ENCODE data around the gene NAA25. TPM values are rescaled to one million over a fixed set of nuclear protein-coding genes. Genes with fewer than 3 reads are reported as not detected.
"Not testable (repeated sequence)": the region's sequence is repeated elsewhere in the genome, so short reads cannot be mapped to it uniquely, and the experiment has no call there.

Gene NAA25
- total and polyA plus RNA-seq, 2 donors (not counting 3 experiments of a cell fraction or from before 2014, with no cell fraction given) = 5.3 to 25.5 TPM

DNA sequence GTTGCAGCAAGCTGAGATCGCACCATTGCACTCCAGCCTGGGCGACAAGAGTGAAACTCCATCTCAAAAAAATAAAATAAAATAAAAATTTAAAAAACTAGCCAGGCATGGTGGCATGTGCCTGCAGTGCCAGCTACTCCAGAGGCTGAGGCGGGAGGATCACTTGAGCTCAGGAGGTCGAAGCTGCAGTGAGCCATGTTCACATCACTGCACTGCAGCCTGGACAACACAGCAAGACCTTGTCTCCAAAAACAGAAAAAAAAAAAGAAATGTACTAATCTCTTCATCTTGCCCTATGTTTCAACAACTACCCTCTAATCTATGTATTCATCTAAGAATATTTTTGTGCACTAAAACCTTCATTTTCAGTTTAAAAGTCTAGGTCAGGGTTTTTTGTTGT lies 6.5 kb downstream of the NAA25 start:
- H3K27ac ChIP-seq (ENCODE audit: insufficient read depth, low read depth, low read length) = no peak overlapping the region
- no peak for TF ChIP-seq MYC (IDR thresholded peaks at IDR 0.05; ENCODE audit: low read depth, low read length)
- TF ChIP-seq POLR2AphosphoS5 (IDR thresholded peaks at IDR 0.05; ENCODE audit: insufficient read depth, low read depth, low read length) = no peak
- TF ChIP-seq POLR2A (IDR thresholded peaks at IDR 0.05; ENCODE audit: low read depth, low read length) = no peak
- TF ChIP-seq GATA2 (IDR thresholded peaks at IDR 0.05; ENCODE audit: insufficient read depth, insufficient read length, low read depth, low read length) = no peak
- TF ChIP-seq FOS (IDR thresholded peaks at IDR 0.05; ENCODE audit: borderline replicate concordance, insufficient read depth, low read length) = no peak
- no peak for TF ChIP-seq EZH2 (IDR thresholded peaks at IDR 0.05; ENCODE audit: borderline replicate concordance, low read depth, low read length, severe bottlenecking)
- TF ChIP-seq JUN (IDR thresholded peaks at IDR 0.05; ENCODE audit: borderline replicate concordance, insufficient read depth, insufficient read length, low read depth) = no peak
- no peak for TF ChIP-seq MAX (IDR thresholded peaks at IDR 0.05; ENCODE audit: insufficient read depth, insufficient read length)
- TF ChIP-seq, protein P1, sequence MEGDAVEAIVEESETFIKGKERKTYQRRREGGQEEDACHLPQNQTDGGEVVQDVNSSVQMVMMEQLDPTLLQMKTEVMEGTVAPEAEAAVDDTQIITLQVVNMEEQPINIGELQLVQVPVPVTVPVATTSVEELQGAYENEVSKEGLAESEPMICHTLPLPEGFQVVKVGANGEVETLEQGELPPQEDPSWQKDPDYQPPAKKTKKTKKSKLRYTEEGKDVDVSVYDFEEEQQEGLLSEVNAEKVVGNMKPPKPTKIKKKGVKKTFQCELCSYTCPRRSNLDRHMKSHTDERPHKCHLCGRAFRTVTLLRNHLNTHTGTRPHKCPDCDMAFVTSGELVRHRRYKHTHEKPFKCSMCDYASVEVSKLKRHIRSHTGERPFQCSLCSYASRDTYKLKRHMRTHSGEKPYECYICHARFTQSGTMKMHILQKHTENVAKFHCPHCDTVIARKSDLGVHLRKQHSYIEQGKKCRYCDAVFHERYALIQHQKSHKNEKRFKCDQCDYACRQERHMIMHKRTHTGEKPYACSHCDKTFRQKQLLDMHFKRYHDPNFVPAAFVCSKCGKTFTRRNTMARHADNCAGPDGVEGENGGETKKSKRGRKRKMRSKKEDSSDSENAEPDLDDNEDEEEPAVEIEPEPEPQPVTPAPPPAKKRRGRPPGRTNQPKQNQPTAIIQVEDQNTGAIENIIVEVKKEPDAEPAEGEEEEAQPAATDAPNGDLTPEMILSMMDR (IDR thresholded peaks at IDR 0.05; ENCODE audit: extremely low read depth in 1 of 2, insufficient read depth in 1 of 2, low read depth in 1 of 2, low read length in 2 of 2) = no peak
- POLR2A ChIA-PET = no interaction called here

GRCh38 chr12:112100500-112100899 lies 8.1 kb downstream of the NAA25 start:
- FAIRE-seq; H2AFZ ChIP-seq (ENCODE audit: low read depth, low read length); DNase-seq (ENCODE audit: low read depth, low spot score); H3K27ac ChIP-seq (ENCODE audit: insufficient read depth, low read depth, low read length); intact Hi-C loops (cut with micrococcal nuclease); dilution Hi-C loops (cut with MboI; ENCODE audit: extremely low pct_ligation_motif_present, low sequenced_read_pairs); BruUV-seq (replicated peaks); H3K36me3 ChIP-seq (ENCODE audit: control insufficient read depth in 2 of 2, extremely low read depth in 1 of 2, insufficient read depth in 2 of 2, low read length in 2 of 2); H4K20me1 ChIP-seq (replicated peaks; ENCODE audit: control insufficient read depth, extremely low read depth, insufficient read depth, low read length); H3K4me2 ChIP-seq (ENCODE audit: insufficient read depth, low read length); POLR2A ChIA-PET; H3K9me1 ChIP-seq (replicated peaks; ENCODE audit: control insufficient read depth, extremely low read depth, insufficient read depth, low read length); H3K9ac ChIP-seq (replicated peaks; ENCODE audit: extremely low read depth, insufficient read depth, low read length); H3K27me3 ChIP-seq (ENCODE audit: control insufficient read depth in 2 of 2, insufficient read depth in 2 of 2, low read length in 2 of 2); H3K4me3 ChIP-seq (replicated peaks in 1 of 3; ENCODE audit: insufficient read depth in 1 of 3, low read depth in 1 of 3, low read length in 3 of 3); H3K9me3 ChIP-seq (replicated peaks; ENCODE audit: control insufficient read depth, insufficient read depth, low read length); H3K4me1 ChIP-seq (ENCODE audit: control insufficient read depth, extremely low read depth, insufficient read depth, low read length): not testable (repeated sequence)
- peaks cover 84% of the 10 kb centered on the region for H3K79me2 ChIP-seq (ENCODE audit: control insufficient read depth, insufficient read depth, low read length)
- CTCF ChIA-PET = interaction anchor here (1.9 kb wide), 1 partner anchor 156 kb away, joined by 4 read pairs; no protein-coding TSS in a partner anchor

More for the DNA sequence above, 6.5 kb downstream of the NAA25 start:
- no peaks in the 10 kb centered on the region for H3K27me3 ChIP-seq (ENCODE audit: control insufficient read depth in 2 of 2, insufficient read depth in 2 of 2, low read length in 2 of 2)
- H3K4me2 ChIP-seq (ENCODE audit: insufficient read depth, low read length) = no peak overlapping the region
- FAIRE-seq (no peak), DNase-seq (ENCODE audit: low read depth, low spot score) (no peak)
- intact Hi-C loops (cut with micrococcal nuclease) (no loop called here), dilution Hi-C loops (cut with MboI; ENCODE audit: extremely low pct_ligation_motif_present, low sequenced_read_pairs) (no loop called here)
- peaks cover 84% of the 10 kb centered on the region for H3K79me2 ChIP-seq (ENCODE audit: control insufficient read depth, insufficient read depth, low read length)
- H3K9ac ChIP-seq (replicated peaks; ENCODE audit: extremely low read depth, insufficient read depth, low read length) = no peak overlapping the region
- H3K4me1 ChIP-seq (ENCODE audit: control insufficient read depth, extremely low read depth, insufficient read depth, low read length) = peaks cover 4% of the 10 kb centered on the region
- no TSS peak for BruUV-seq (replicated peaks)
- no peaks in the 10 kb centered on the region for H3K9me3 ChIP-seq (replicated peaks; ENCODE audit: control insufficient read depth, insufficient read depth, low read length)
- no peak overlapping the region for H3K4me3 ChIP-seq (replicated peaks in 1 of 3; ENCODE audit: insufficient read depth in 1 of 3, low read depth in 1 of 3, low read length in 3 of 3)
- no peaks in the 10 kb centered on the region for H3K9me1 ChIP-seq (replicated peaks; ENCODE audit: control insufficient read depth, extremely low read depth, insufficient read depth, low read length)
- peaks cover 5% of the 10 kb centered on the region for H4K20me1 ChIP-seq (replicated peaks; ENCODE audit: control insufficient read depth, extremely low read depth, insufficient read depth, low read length)
- CTCF ChIA-PET = interaction anchor here (1.1 to 1.9 kb wide), 2 partner anchors 31 to 157 kb away, joined by 3 to 4 read pairs; no protein-coding TSS in a partner anchor
- no peak overlapping the region for H2AFZ ChIP-seq (ENCODE audit: low read depth, low read length)
- peaks cover 4 to 5% of the 10 kb centered on the region in 2 experiments for H3K36me3 ChIP-seq (ENCODE audit: control insufficient read depth in 2 of 2, extremely low read depth in 1 of 2, insufficient read depth in 2 of 2, low read length in 2 of 2)

Data from endothelial cell of umbilical vein (primary cell).